K562 (cell line): ENCODE results near the gene GP1BB. TPM values are rescaled to one million over a fixed set of nuclear protein-coding genes. Genes with fewer than 3 reads are reported as not detected.

ENCODE experiments used
- ATAC-seq: fragments of 200-7000 bp; cut with Tn5 transposase; 3 replicates; pipeline ENCODE4 v1.9.1; 2020; ENCODE audit warnings: moderate library complexity
- BruUV-seq: library from RNA; stranded (reverse); fragments of 400-500 nt; replicated peaks from 2 replicates; lab custom pipeline; 2021; lab: Mats Ljungman, UMichigan
- CTCF ChIA-PET: fragments of 300-600 bp; formaldehyde crosslinking; extraction: SDS; loops from one replicate; lab custom pipeline; 2021; ENCODE audit warnings: low intra/inter-chr PET ratio; lab: Yijun Ruan, JAX
- POLR2A ChIA-PET: fragments of 300-600, 350-650 bp; sonication (Branson Sonifier 250); formaldehyde crosslinking; extraction: SDS; loops from one replicate; lab custom pipeline; 2021; ENCODE audit warnings: antibody characterized with exemption, inconsistent platforms; lab: Yijun Ruan, JAX
- DNase-seq, 4 experiments: peaks; one replicate each; pipeline versions ENCODE4 v3.0.0 to v3.0.0-alpha.2; 2011 to 2018; ENCODE audit warnings: low spot score in 3 of 4, mixed read lengths in 3 of 4; ENCODE audit errors: extremely low read depth in 1 of 4
- FAIRE-seq: peaks from 2 replicates; lab custom pipeline; 2011; peaks lifted over from hg19 to GRCh38; lab: Jason Lieb, UNC
- H2AFZ ChIP-seq: 2 replicates; pipeline ENCODE4 v1.6.0; 2011; ENCODE audit warnings: low read depth, low read length, control low read depth, inconsistent platforms
- H3K27ac ChIP-seq: fragments of 200-600 bp; 3 replicates; pipeline ENCODE4 v1.8.0; 2011; ENCODE audit warnings: low read depth, mild to moderate bottlenecking, control low read depth, inconsistent platforms, low read length, moderate library complexity, mixed read lengths; ENCODE audit errors: extremely low read depth
- H3K27me3 ChIP-seq, 2 experiments: fragments of 300-600 bp in 1 of 2; 2 replicates in 1 of 2; 3 replicates in 1 of 2; pipeline versions ENCODE4 v1.6.0 to v1.8.0; 2011; ENCODE audit warnings: inconsistent platforms in 2 of 2, low read length in 2 of 2, mild to moderate bottlenecking in 1 of 2, mixed read lengths in 1 of 2, moderate library complexity in 1 of 2; ENCODE audit not compliant: control insufficient read depth in 2 of 2, insufficient read depth in 2 of 2
- H3K36me3 ChIP-seq: fragments of 300-600 bp; 3 replicates; pipeline ENCODE4 v1.8.0; 2011; ENCODE audit warnings: mild to moderate bottlenecking, low read length, inconsistent platforms; ENCODE audit not compliant: control insufficient read depth, insufficient read depth
- H3K4me1 ChIP-seq, 2 experiments: fragments of 200-600 bp in 1 of 2; replicated peaks in 1 of 2; 2 replicates in 1 of 2; 3 replicates in 1 of 2; pipeline versions ENCODE4 v1.5.1 to v1.8.0; 2011; ENCODE audit warnings: inconsistent platforms in 2 of 2, low read length in 2 of 2, mild to moderate bottlenecking in 1 of 2, mixed read lengths in 1 of 2, moderate library complexity in 1 of 2; ENCODE audit not compliant: control insufficient read depth in 2 of 2, insufficient read depth in 2 of 2
- H3K4me2 ChIP-seq: 2 replicates; pipeline ENCODE4 v1.6.1; 2011; ENCODE audit warnings: low read length, control low read depth, inconsistent platforms, mixed read lengths; ENCODE audit not compliant: insufficient read depth
- H3K4me3 ChIP-seq: fragments of 200-600 bp; sonication (generic), shearing (Covaris generic); 2 replicates; pipeline ENCODE4 v1.5.1; 2016; ENCODE audit warnings: control low read depth, inconsistent platforms
- H3K79me2 ChIP-seq: fragments of 200-600 bp; 3 replicates; pipeline ENCODE4 v1.8.0; 2011; ENCODE audit warnings: low read length, inconsistent platforms; ENCODE audit not compliant: control insufficient read depth, insufficient read depth
- H3K9ac ChIP-seq, 2 experiments: 2 replicates each; pipeline versions ENCODE4 v1.6.0 to v1.6.1; 2011; ENCODE audit warnings: low read depth in 2 of 2, low read length in 2 of 2, control low read depth in 1 of 2, inconsistent platforms in 1 of 2, mild to moderate bottlenecking in 1 of 2, mixed read lengths in 1 of 2; ENCODE audit not compliant: insufficient read depth in 1 of 2
- H3K9me1 ChIP-seq: one replicate; pipeline ENCODE4 v1.6.0; 2011; ENCODE audit warnings: inconsistent platforms, mild to moderate bottlenecking, low read length, moderate library complexity; ENCODE audit not compliant: control insufficient read depth, insufficient read depth
- H3K9me3 ChIP-seq: replicated peaks from 2 replicates; pipeline ENCODE4 v1.5.1; 2011; ENCODE audit warnings: low read depth, low read length, inconsistent platforms; ENCODE audit not compliant: control insufficient read depth, insufficient read depth
- H4K20me1 ChIP-seq: replicated peaks from 2 replicates; pipeline ENCODE4 v1.6.1; 2011; ENCODE audit warnings: low read length, inconsistent platforms, mixed read lengths; ENCODE audit not compliant: control insufficient read depth, insufficient read depth
- CBFA2T2 ChIP-seq: fragments of 450-650 bp; conservative IDR thresholded peaks from 2 replicates; pipeline ENCODE4 v1.6.1; 2017; ENCODE audit warnings: mild to moderate bottlenecking
- ETS2 ChIP-seq: IDR thresholded peaks from 2 replicates; pipeline ENCODE4 v1.6.1; 2016; ENCODE audit warnings: borderline replicate concordance, missing genetic modification characterization, mild to moderate bottlenecking, moderate library complexity, missing compliant biosample characterization; ENCODE audit not compliant: poor library complexity, severe bottlenecking
- HEY1 ChIP-seq: fragments of 250-450 bp; sonication (Bioruptor Pico); IDR thresholded peaks from 2 replicates; pipeline ENCODE4 v1.5.0; 2020; ENCODE audit warnings: mild to moderate bottlenecking, moderate library complexity, borderline replicate concordance
- KLF1 ChIP-seq: fragments of 450-650 bp; IDR thresholded peaks from 2 replicates; pipeline ENCODE4 v1.6.1; 2016; ENCODE audit warnings: missing genetic modification characterization, missing compliant biosample characterization
- NCOA6 ChIP-seq: fragments of 450-650 bp; IDR thresholded peaks from 2 replicates; pipeline ENCODE4 v1.6.1; 2017; ENCODE audit warnings: mild to moderate bottlenecking
- TBP ChIP-seq: optimal IDR thresholded peaks from 2 replicates; pipeline ENCODE3; 2011; ENCODE audit warnings: low read depth, low read length, improper control_type of control experiment
- ZBTB7A ChIP-seq: IDR thresholded peaks from 2 replicates; pipeline ENCODE4 v1.6.1; 2011; ENCODE audit warnings: low read depth, mild to moderate bottlenecking, low read length, moderate library complexity, borderline replicate concordance; ENCODE audit not compliant: control insufficient read depth
- ZNF121 ChIP-seq: sonication (generic); formaldehyde crosslinking; conservative IDR thresholded peaks from 2 replicates; pipeline ENCODE4 v1.8.0; 2022; ENCODE audit warnings: missing genetic modification reagents
- ZNF232 ChIP-seq: sonication (generic); formaldehyde crosslinking; IDR thresholded peaks from 2 replicates; pipeline ENCODE4 v1.8.0; 2022; ENCODE audit warnings: mild to moderate bottlenecking, missing genetic modification reagents
- WGBS: fragments of 100-300 bp; shearing (Covaris generic); methylation state at CpG from one replicate; pipeline ENCODE4 v1.1.6; 2016; ENCODE audit warnings: low coverage, mixed read lengths; ENCODE audit not compliant: insufficient coverage; ENCODE audit errors: missing lambda C conversion rate; 5-methylcytosine and 5-hydroxymethylcytosine counted together
- in situ Hi-C: fragments of 300-500 bp; cut with MboI; formaldehyde crosslinking; loops from 4 replicates; pipeline ENCODE4 v1.15.0; 2018; ENCODE audit warnings: inconsistent platforms, mixed read lengths
- intact Hi-C: fragments of 100-400 bp; cut with micrococcal nuclease; formaldehyde crosslinking; loops from 2 replicates; pipeline ENCODE4 v1.14.2; 2022
- polyA plus RNA-seq, 8 experiments: library from polyadenylated mRNA; depleted of rRNA in 4 of 8; stranded (reverse) in 5 of 8; unstranded in 3 of 8; fragments of >200 nt; fragmentation: Nextera tagmentation in 2 of 8; fragmentation: Illumina TruSeq in 1 of 8; extraction: Ambion mirVana in 2 of 8; extraction: Trizol in 1 of 8; gene quantifications; 2 replicates each; pipeline versions ENCODE4 v1.2.1 to v1.2.3, GENCODE V29; 2011 to 2014; ENCODE audit warnings: inconsistent platforms in 1 of 8, missing spikeins in 1 of 8
- total RNA-seq, 7 experiments: library from RNA; depleted of rRNA in 6 of 7; stranded (reverse); fragments of >200 nt in 6 of 7; fragmentation: Illumina TruSeq in 2 of 7; extraction: Trizol in 2 of 7; gene quantifications; 2 replicates each; pipeline versions ENCODE4 v1.2.1 to v1.2.3, GENCODE V29; 2011 to 2021; ENCODE audit warnings: low replicate concordance in 1 of 7
- TF ChIP-seq, protein P1 (sequence below): sonication (generic); formaldehyde crosslinking; IDR thresholded peaks from 2 replicates; pipeline ENCODE4 v1.8.0; 2022; ENCODE audit warnings: missing genetic modification reagents, mild to moderate bottlenecking, borderline replicate concordance
- TF ChIP-seq, protein P2 (sequence below): fragments of 250-450 bp; sonication (Bioruptor Pico); IDR thresholded peaks from 2 replicates; pipeline ENCODE4 v1.4.0; 2020; ENCODE audit warnings: borderline replicate concordance
- TF ChIP-seq, protein P3 (sequence below), 2 experiments: fragments of 450-650 bp in 1 of 2; sonication (generic) in 1 of 2; formaldehyde crosslinking in 1 of 2; IDR thresholded peaks in 1 of 2; conservative IDR thresholded peaks in 1 of 2; 2 replicates each; pipeline versions ENCODE4 v1.6.1 to v1.8.1; 2016 to 2023; ENCODE audit warnings: mild to moderate bottlenecking in 2 of 2, moderate library complexity in 2 of 2, inconsistent platforms in 1 of 2, missing genetic modification reagents in 1 of 2
- TF ChIP-seq, protein P4 (sequence below): sonication (generic); formaldehyde crosslinking; IDR thresholded peaks from 2 replicates; pipeline ENCODE4 v1.8.1; 2023; ENCODE audit warnings: mild to moderate bottlenecking, missing genetic modification reagents, moderate library complexity
- TF ChIP-seq, protein P5 (sequence below): fragments of 450-650 bp; IDR thresholded peaks from 2 replicates; pipeline ENCODE4 v1.6.1; 2016; ENCODE audit warnings: missing biosample characterization, missing genetic modification characterization

Gene GP1BB
- total and polyA plus RNA-seq, 9 of the 15 experiments (the other 6 are each of a cell fraction or from before 2014, with no cell fraction given) = 0.69 to 162 (median 2.8) TPM

DNA sequence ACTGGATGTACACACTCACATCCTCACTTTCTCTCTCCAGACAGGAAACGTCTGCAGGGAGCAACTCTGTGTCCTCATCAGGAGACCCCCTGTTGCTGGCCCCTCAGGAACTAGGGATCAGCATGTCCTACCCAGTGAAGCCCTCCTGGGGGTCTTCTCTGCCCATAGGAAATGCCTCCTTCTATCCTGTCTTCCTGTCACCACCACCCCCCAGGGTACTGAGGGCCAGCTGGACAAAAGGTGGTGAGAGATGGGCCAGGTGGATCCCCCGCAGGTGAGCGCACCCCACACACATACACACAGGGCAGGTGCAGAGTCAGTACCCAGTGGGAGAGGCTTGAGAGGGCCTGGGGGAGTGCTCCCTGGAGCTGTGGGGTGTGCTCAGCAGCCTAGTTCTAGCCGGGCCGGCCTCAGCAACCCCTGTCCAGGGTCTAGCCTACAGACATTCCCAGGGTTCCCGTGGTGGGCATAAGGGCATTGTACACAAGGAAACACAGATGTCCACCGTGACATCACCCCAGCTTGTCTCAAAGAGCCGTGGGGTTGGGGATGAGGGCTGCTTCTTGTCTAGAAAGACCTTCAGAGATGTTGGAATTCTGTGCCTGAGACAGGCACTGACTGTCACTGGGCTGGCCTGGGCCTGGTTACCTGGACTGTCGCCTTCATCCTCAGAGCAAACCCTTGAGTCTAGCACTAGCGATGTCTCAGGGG is 9.2 kb downstream of the GP1BB start:
- no peak overlapping the region for H3K4me3 ChIP-seq
- intact Hi-C loops (loop anchor here (5.0 kb wide), 2 partner anchors 160 to 385 kb away; partner anchors contain the start of genes RANBP1 and TRMT2A), in situ Hi-C loops (loop anchor here (5.0 kb wide), 1 partner anchor 180 kb away; no protein-coding TSS in a partner anchor)
- peaks cover 2% of the 10 kb centered on the region for H3K9me1 ChIP-seq
- H3K79me2 ChIP-seq = no peaks in the 10 kb centered on the region
- H3K4me2 ChIP-seq = no peak overlapping the region
- no peak overlapping the region for H3K27ac ChIP-seq
- BruUV-seq = no TSS peak
- peaks cover 11 to 71% of the 10 kb centered on the region in 2 experiments for H3K4me1 ChIP-seq
- no peak for ATAC-seq
- peaks cover 0 to 34% of the 10 kb centered on the region in 2 experiments; a peak in 3 of 5 replicates for H3K27me3 ChIP-seq
- peak overlapping the region in 1 of 2 experiments; percentile 24; a peak in 1 of 4 replicates for H3K9ac ChIP-seq
- H3K9me3 ChIP-seq = no peaks in the 10 kb centered on the region
- ChIA-PET CTCF (interaction anchor here (1.0 to 5.6 kb wide), 2 partner anchors 68 to 178 kb away, joined by 3 to 156 read pairs; no protein-coding TSS in a partner anchor), POLR2A (interaction anchor here (0.7 to 4.2 kb wide), 9 partner anchors 9 to 472 kb away, joined by 3 to 58 read pairs (median 5); partner anchors contain the start of genes GNB1L, GP1BB and RTL10)
- H2AFZ ChIP-seq = no peak overlapping the region
- FAIRE-seq = no peak
- WGBS = 39% methylated on average over 10 of the region's 10 CpGs
- no peaks in the 10 kb centered on the region for H3K36me3 ChIP-seq
- H4K20me1 ChIP-seq = peaks cover 11% of the 10 kb centered on the region
- no peak for DNase-seq
- TF ChIP-seq ZNF232 (no peak), KLF1 (tag) (0 out of 2 replicates have a peak, but pooled peaks have one; percentile 15), TBP (no peak), HEY1 (CRISPR knock-in tag) (no peak), CBFA2T2 (no peak), ETS2 (tag) (no peak), ZBTB7A (0 out of 2 replicates have a peak, but pooled peaks have one; percentile 47), ZNF121 (CRISPR knock-in tag) (no peak), NCOA6 (no peak)
- TF ChIP-seq, protein P1, sequence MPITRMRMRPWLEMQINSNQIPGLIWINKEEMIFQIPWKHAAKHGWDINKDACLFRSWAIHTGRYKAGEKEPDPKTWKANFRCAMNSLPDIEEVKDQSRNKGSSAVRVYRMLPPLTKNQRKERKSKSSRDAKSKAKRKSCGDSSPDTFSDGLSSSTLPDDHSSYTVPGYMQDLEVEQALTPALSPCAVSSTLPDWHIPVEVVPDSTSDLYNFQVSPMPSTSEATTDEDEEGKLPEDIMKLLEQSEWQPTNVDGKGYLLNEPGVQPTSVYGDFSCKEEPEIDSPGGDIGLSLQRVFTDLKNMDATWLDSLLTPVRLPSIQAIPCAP (CRISPR knock-in tag) = no peak
- TF ChIP-seq, protein P2, sequence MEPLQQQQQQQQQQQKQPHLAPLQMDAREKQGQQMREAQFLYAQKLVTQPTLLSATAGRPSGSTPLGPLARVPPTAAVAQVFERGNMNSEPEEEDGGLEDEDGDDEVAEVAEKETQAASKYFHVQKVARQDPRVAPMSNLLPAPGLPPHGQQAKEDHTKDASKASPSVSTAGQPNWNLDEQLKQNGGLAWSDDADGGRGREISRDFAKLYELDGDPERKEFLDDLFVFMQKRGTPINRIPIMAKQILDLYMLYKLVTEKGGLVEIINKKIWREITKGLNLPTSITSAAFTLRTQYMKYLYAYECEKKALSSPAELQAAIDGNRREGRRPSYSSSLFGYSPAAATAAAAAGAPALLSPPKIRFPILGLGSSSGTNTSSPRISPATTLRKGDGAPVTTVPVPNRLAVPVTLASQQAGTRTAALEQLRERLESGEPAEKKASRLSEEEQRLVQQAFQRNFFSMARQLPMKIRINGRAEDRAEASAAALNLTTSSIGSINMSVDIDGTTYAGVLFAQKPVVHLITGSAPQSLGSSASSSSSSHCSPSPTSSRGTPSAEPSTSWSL (CRISPR knock-in tag) = no peak
- TF ChIP-seq, protein P3, sequence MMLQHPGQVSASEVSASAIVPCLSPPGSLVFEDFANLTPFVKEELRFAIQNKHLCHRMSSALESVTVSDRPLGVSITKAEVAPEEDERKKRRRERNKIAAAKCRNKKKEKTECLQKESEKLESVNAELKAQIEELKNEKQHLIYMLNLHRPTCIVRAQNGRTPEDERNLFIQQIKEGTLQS (IDR thresholded peaks at IDR 0.05) = no peak
- TF ChIP-seq, protein P3 (CRISPR knock-in tag; conservative IDR thresholded peaks at IDR 0.05) = peak; percentile 71; the same call in 1 of the 2 replicates
- TF ChIP-seq, protein P4, sequence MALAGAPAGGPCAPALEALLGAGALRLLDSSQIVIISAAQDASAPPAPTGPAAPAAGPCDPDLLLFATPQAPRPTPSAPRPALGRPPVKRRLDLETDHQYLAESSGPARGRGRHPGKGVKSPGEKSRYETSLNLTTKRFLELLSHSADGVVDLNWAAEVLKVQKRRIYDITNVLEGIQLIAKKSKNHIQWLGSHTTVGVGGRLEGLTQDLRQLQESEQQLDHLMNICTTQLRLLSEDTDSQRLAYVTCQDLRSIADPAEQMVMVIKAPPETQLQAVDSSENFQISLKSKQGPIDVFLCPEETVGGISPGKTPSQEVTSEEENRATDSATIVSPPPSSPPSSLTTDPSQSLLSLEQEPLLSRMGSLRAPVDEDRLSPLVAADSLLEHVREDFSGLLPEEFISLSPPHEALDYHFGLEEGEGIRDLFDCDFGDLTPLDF (CRISPR knock-in tag) = peak; percentile 59; the same call in 1 of the 2 replicates
- TF ChIP-seq, protein P5, sequence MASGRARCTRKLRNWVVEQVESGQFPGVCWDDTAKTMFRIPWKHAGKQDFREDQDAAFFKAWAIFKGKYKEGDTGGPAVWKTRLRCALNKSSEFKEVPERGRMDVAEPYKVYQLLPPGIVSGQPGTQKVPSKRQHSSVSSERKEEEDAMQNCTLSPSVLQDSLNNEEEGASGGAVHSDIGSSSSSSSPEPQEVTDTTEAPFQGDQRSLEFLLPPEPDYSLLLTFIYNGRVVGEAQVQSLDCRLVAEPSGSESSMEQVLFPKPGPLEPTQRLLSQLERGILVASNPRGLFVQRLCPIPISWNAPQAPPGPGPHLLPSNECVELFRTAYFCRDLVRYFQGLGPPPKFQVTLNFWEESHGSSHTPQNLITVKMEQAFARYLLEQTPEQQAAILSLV (tag) = no peak
